ENCODE measurements around the gene TCF3.

The TCF3 gene

GRCh38 chr19:1567848-1568227, 84.6 kb downstream of the TCF3 start:
- no peaks in the 10 kb centered on the region for H3K27me3 ChIP-seq (ENCODE audit: insufficient read depth, low read length)
- peaks cover 12% of the 10 kb centered on the region for H3K4me1 ChIP-seq (ENCODE audit: insufficient read depth, low read length)
- no peak overlapping the region for H2AFZ ChIP-seq (ENCODE audit: low read depth, low read length)
- peaks cover 18% of the 10 kb centered on the region for H3K36me3 ChIP-seq (ENCODE audit: insufficient read depth, low read length)
- H3K4me3 ChIP-seq (ENCODE audit: low read length): peak overlapping the region; percentile 100
- H3K9me3 ChIP-seq (ENCODE audit: low read length): no peaks in the 10 kb centered on the region

GRCh38 chr19:1567116-1567847, 85.1 kb downstream of the TCF3 start:
- peaks cover 12% of the 10 kb centered on the region for H3K4me1 ChIP-seq (ENCODE audit: insufficient read depth, low read length)
- no peak overlapping the region for H2AFZ ChIP-seq (ENCODE audit: low read depth, low read length)
- H3K27me3 ChIP-seq (ENCODE audit: insufficient read depth, low read length): no peaks in the 10 kb centered on the region
- H3K9me3 ChIP-seq (ENCODE audit: low read length): no peaks in the 10 kb centered on the region
- peak overlapping the region; percentile 100 for H3K4me3 ChIP-seq (ENCODE audit: low read length)
- peaks cover 22% of the 10 kb centered on the region for H3K36me3 ChIP-seq (ENCODE audit: insufficient read depth, low read length)

GRCh38 chr19:1566392-1567115, 85.9 kb downstream of the TCF3 start:
- H3K4me3 ChIP-seq (ENCODE audit: low read length): peak overlapping the region; percentile 100
- H3K36me3 ChIP-seq (ENCODE audit: insufficient read depth, low read length): peaks cover 22% of the 10 kb centered on the region
- H3K4me1 ChIP-seq (ENCODE audit: insufficient read depth, low read length): peaks cover 12% of the 10 kb centered on the region
- H3K27me3 ChIP-seq (ENCODE audit: insufficient read depth, low read length): no peaks in the 10 kb centered on the region
- H3K9me3 ChIP-seq (ENCODE audit: low read length): no peaks in the 10 kb centered on the region
- H2AFZ ChIP-seq (ENCODE audit: low read depth, low read length): no peak overlapping the region

GRCh38 chr19:1563251-1563650, 89.2 kb downstream of the TCF3 start:
- no peak overlapping the region for H2AFZ ChIP-seq (ENCODE audit: low read depth, low read length)
- H3K36me3 ChIP-seq (ENCODE audit: insufficient read depth, low read length): peaks cover 31% of the 10 kb centered on the region
- no peak overlapping the region for H3K4me3 ChIP-seq (ENCODE audit: low read length)
- H3K27me3 ChIP-seq (ENCODE audit: insufficient read depth, low read length): no peaks in the 10 kb centered on the region
- no peaks in the 10 kb centered on the region for H3K9me3 ChIP-seq (ENCODE audit: low read length)
- H3K4me1 ChIP-seq (ENCODE audit: insufficient read depth, low read length): peaks cover 16% of the 10 kb centered on the region

GRCh38 chr19:1561236-1561842, 91.1 kb downstream of the TCF3 start:
- Histone ChIP-seq H3K4me3 (ENCODE audit: low read length) (no peak overlapping the region), H3K9me3 (ENCODE audit: low read length) (peaks cover 3% of the 10 kb centered on the region), H3K36me3 (ENCODE audit: insufficient read depth, low read length) (peaks cover 39% of the 10 kb centered on the region), H3K27me3 (ENCODE audit: insufficient read depth, low read length) (no peaks in the 10 kb centered on the region), H2AFZ (ENCODE audit: low read depth, low read length) (no peak overlapping the region), H3K4me1 (ENCODE audit: insufficient read depth, low read length) (peaks cover 19% of the 10 kb centered on the region)

- Histone ChIP-seq H2AFZ (ENCODE audit: low read depth, low read length) (no peak overlapping the region), H3K4me3 (ENCODE audit: low read length) (no peak overlapping the region), H3K27me3 (ENCODE audit: insufficient read depth, low read length) (no peaks in the 10 kb centered on the region), H3K9me3 (ENCODE audit: low read length) (peaks cover 3% of the 10 kb centered on the region), H3K4me1 (ENCODE audit: insufficient read depth, low read length) (peaks cover 10% of the 10 kb centered on the region), H3K36me3 (ENCODE audit: insufficient read depth, low read length) (peaks cover 49% of the 10 kb centered on the region)
Measured at GRCh38 chr19:1560286-1560882, 92.0 kb downstream of the TCF3 start.
